Activated naive CD8-positive, alpha-beta T cell treated with anti-CD3 and anti-CD28 coated beads, Interleukin-2, amount 50 U/mL, for 16 hours (primary cell): ENCODE data around the gene RXFP1.

Experiments used
- DNase-seq: peaks from one replicate; pipeline ENCODE4 v3.0.0-alpha.2; 2020; ENCODE audit warnings: low read depth, low spot score

The RXFP1 gene

GRCh38 chr4:158541506-158541905 is 19.8 kb downstream of the RXFP1 start:
- DNase-seq: no peak

- DNase-seq: no peak
Measured at GRCh38 chr4:158543191-158543590, 21.5 kb downstream of the RXFP1 start.

GRCh38 chr4:158544141-158544540 is 22.5 kb downstream of the RXFP1 start:
- DNase-seq: no peak

- DNase-seq: no peak
Measured at GRCh38 chr4:158553364-158553763, 31.7 kb downstream of the RXFP1 start.

GRCh38 chr4:158560284-158560683 is 38.6 kb downstream of the RXFP1 start:
- no peak for DNase-seq

GRCh38 chr4:158566860-158567259 is 45.2 kb downstream of the RXFP1 start:
- no peak for DNase-seq

- no peak for DNase-seq
Measured at GRCh38 chr4:158571736-158572135, 50.1 kb downstream of the RXFP1 start.

GRCh38 chr4:158572608-158573007 is 50.9 kb downstream of the RXFP1 start:
- no peak for DNase-seq

- no peak for DNase-seq
Measured at GRCh38 chr4:158578476-158578875, 56.8 kb downstream of the RXFP1 start.

GRCh38 chr4:158580064-158580463 is 58.4 kb downstream of the RXFP1 start:
- DNase-seq: no peak

GRCh38 chr4:158581161-158581560 is 59.5 kb downstream of the RXFP1 start:
- DNase-seq: no peak

- DNase-seq: no peak
Measured at GRCh38 chr4:158586881-158587280, 65.2 kb downstream of the RXFP1 start.

- no peak for DNase-seq
Measured at GRCh38 chr4:158588285-158588684, 66.6 kb downstream of the RXFP1 start.

GRCh38 chr4:158588777-158589176 is 67.1 kb downstream of the RXFP1 start:
- no peak for DNase-seq

GRCh38 chr4:158590306-158590705 is 68.6 kb downstream of the RXFP1 start:
- no peak for DNase-seq

GRCh38 chr4:158590824-158591223 is 69.1 kb downstream of the RXFP1 start:
- no peak for DNase-seq

GRCh38 chr4:158597879-158598596 is 76.4 kb downstream of the RXFP1 start:
- no peak for DNase-seq

GRCh38 chr4:158599150-158599549 is 77.5 kb downstream of the RXFP1 start:
- no peak for DNase-seq

- DNase-seq: no peak
Measured at GRCh38 chr4:158599765-158600498, 78.2 kb downstream of the RXFP1 start.

- DNase-seq: no peak
Measured at GRCh38 chr4:158604369-158604768, 82.7 kb downstream of the RXFP1 start.

- no peak for DNase-seq
Measured at GRCh38 chr4:158605393-158605792, 83.7 kb downstream of the RXFP1 start.

- no peak for DNase-seq
Measured at GRCh38 chr4:158606969-158607368, 85.3 kb downstream of the RXFP1 start.

- no peak for DNase-seq
Measured at GRCh38 chr4:158609116-158609515, 87.4 kb downstream of the RXFP1 start.
